ENCODE results near the gene CLASP1. TPM values are rescaled to one million over a fixed set of nuclear protein-coding genes. Genes with fewer than 3 reads are reported as not detected.
"Not testable (repeated sequence)": the region's sequence is repeated elsewhere in the genome, so short reads cannot be mapped to it uniquely, and the experiment has no call there.

CLASP1 gene
- total RNA-seq, 1 experiment from 2014 or later: 49.2 TPM

DNA sequence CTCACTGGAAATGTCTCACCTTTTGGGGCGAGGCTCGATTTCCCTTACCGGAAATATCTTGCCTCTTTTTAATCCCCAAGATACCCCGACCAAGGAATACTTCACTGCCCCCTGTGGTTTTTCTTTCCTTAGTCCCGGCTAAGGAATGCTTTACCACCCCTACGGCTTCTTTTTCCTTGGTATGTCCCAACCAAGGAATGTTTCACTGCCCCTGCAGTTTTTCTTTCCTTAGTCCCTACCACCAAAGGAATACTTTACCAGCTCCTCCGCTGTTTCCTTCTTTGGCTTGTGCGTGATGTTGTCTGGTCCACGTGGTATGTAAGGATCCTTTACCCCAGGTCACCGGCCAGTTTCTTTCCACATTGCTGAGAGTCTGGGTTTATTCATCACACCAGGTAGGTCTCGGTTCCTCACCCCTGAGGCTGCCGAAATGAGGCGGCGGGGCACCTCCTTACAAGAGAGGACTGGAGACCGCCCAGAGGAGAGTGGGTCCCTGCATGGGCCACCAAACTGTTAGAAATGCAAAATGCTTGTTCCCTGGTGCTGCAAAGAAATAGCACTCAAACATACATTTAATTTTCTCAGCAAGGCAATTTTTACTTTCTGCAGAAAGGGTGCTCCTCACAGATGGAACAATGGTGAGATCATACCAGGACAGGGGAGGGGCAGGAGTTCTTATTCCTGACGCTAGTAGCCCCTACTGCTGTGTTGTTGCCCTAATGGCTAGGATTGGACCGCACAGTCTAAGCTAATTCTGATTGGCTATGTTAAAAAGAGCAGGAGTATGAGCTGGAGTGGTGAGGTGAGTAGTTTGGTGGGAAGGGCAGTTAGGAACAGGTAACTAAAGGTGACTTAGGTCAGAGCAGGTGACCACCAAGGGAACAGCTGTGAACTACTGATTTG, 33.4 kb upstream of the CLASP1 start:
- POLR2A ChIA-PET: no interaction called here
- peaks cover 16% of the 10 kb centered on the region for H3K9me3 ChIP-seq (ENCODE audit: control insufficient read depth, insufficient read depth, low read depth, low read length)
- intact Hi-C loops (cut with micrococcal nuclease; ENCODE audit: unreplicated experiment) (no loop called here), in situ Hi-C loops (cut with HindIII; ENCODE audit: low pct_unique_long_range_greater_than_20kb, low sequenced_read_pairs) (no loop called here)
- TF ChIP-seq POLR2AphosphoS5 (IDR thresholded peaks at IDR 0.05; ENCODE audit: low read depth, low read length): no peak
- no peak for TF ChIP-seq TCF7L2 (IDR thresholded peaks at IDR 0.05; ENCODE audit: low read depth, low read length)
- TF ChIP-seq SIN3A (IDR thresholded peaks at IDR 0.05; ENCODE audit: borderline replicate concordance, insufficient read depth, low read depth, low read length): no peak
- TF ChIP-seq, protein P1, sequence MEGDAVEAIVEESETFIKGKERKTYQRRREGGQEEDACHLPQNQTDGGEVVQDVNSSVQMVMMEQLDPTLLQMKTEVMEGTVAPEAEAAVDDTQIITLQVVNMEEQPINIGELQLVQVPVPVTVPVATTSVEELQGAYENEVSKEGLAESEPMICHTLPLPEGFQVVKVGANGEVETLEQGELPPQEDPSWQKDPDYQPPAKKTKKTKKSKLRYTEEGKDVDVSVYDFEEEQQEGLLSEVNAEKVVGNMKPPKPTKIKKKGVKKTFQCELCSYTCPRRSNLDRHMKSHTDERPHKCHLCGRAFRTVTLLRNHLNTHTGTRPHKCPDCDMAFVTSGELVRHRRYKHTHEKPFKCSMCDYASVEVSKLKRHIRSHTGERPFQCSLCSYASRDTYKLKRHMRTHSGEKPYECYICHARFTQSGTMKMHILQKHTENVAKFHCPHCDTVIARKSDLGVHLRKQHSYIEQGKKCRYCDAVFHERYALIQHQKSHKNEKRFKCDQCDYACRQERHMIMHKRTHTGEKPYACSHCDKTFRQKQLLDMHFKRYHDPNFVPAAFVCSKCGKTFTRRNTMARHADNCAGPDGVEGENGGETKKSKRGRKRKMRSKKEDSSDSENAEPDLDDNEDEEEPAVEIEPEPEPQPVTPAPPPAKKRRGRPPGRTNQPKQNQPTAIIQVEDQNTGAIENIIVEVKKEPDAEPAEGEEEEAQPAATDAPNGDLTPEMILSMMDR (IDR thresholded peaks at IDR 0.05): no peak
- TF ChIP-seq, protein P2, sequence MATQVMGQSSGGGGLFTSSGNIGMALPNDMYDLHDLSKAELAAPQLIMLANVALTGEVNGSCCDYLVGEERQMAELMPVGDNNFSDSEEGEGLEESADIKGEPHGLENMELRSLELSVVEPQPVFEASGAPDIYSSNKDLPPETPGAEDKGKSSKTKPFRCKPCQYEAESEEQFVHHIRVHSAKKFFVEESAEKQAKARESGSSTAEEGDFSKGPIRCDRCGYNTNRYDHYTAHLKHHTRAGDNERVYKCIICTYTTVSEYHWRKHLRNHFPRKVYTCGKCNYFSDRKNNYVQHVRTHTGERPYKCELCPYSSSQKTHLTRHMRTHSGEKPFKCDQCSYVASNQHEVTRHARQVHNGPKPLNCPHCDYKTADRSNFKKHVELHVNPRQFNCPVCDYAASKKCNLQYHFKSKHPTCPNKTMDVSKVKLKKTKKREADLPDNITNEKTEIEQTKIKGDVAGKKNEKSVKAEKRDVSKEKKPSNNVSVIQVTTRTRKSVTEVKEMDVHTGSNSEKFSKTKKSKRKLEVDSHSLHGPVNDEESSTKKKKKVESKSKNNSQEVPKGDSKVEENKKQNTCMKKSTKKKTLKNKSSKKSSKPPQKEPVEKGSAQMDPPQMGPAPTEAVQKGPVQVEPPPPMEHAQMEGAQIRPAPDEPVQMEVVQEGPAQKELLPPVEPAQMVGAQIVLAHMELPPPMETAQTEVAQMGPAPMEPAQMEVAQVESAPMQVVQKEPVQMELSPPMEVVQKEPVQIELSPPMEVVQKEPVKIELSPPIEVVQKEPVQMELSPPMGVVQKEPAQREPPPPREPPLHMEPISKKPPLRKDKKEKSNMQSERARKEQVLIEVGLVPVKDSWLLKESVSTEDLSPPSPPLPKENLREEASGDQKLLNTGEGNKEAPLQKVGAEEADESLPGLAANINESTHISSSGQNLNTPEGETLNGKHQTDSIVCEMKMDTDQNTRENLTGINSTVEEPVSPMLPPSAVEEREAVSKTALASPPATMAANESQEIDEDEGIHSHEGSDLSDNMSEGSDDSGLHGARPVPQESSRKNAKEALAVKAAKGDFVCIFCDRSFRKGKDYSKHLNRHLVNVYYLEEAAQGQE (IDR thresholded peaks at IDR 0.05; ENCODE audit: insufficient read depth in 1 of 2, low read depth in 2 of 2, low read length in 1 of 2): no peak
- H3K4me3 ChIP-seq (ENCODE audit: low read depth in 2 of 2, low read length in 2 of 2): no peak overlapping the region
- no peak overlapping the region for H3K27ac ChIP-seq (ENCODE audit: low read length)
- no TSS peak for BruUV-seq (replicated peaks)
- H3K27me3 ChIP-seq (ENCODE audit: control insufficient read depth, insufficient read depth, low read length): no peaks in the 10 kb centered on the region
- CTCF ChIA-PET: no interaction called here
- no peaks in the 10 kb centered on the region for H3K4me1 ChIP-seq (ENCODE audit: control insufficient read depth, insufficient read depth, low read length)
- no peak for DNase-seq (ENCODE audit: low read depth, low spot score)
- ATAC-seq: no peak
- no peaks in the 10 kb centered on the region for H3K36me3 ChIP-seq (ENCODE audit: control insufficient read depth, insufficient read depth, low read length)

DNA sequence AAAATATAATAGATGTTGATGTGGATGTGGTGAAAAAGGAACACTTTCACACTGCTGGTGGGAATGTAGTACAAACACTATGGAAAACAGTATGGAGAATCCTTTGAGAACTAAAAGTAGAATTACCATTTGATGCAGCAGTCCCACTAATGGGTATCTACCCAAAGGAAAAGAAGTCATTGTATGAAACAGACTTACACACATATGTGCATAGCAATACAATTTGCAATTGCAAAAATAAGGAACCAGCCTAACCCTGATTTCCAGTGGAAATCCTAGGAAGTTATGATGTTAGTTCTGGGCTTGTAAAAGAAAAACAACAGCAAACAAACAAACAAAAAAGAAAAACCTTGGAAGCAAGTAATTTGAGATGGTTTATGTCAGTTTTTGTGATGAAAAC, 28.6 kb upstream of the CLASP1 start:
- Histone ChIP-seq H3K36me3 (ENCODE audit: control insufficient read depth, insufficient read depth, low read length) (no peaks in the 10 kb centered on the region), H3K27me3 (ENCODE audit: control insufficient read depth, insufficient read depth, low read length) (no peaks in the 10 kb centered on the region), H3K27ac (ENCODE audit: low read length) (no peak overlapping the region), H3K4me3 (ENCODE audit: low read depth in 2 of 2, low read length in 2 of 2) (no peak overlapping the region), H3K9me3 (ENCODE audit: control insufficient read depth, insufficient read depth, low read depth, low read length) (peaks cover 10% of the 10 kb centered on the region), H3K4me1 (ENCODE audit: control insufficient read depth, insufficient read depth, low read length) (no peaks in the 10 kb centered on the region)
- CTCF ChIA-PET: no interaction called here
- in situ Hi-C loops (cut with HindIII; ENCODE audit: low pct_unique_long_range_greater_than_20kb, low sequenced_read_pairs) (no loop called here), intact Hi-C loops (cut with micrococcal nuclease; ENCODE audit: unreplicated experiment) (no loop called here)
- no TSS peak for BruUV-seq (replicated peaks)
- TF ChIP-seq, protein P2 (IDR thresholded peaks at IDR 0.05; ENCODE audit: insufficient read depth in 1 of 2, low read depth in 2 of 2, low read length in 1 of 2): no peak
- TF ChIP-seq TCF7L2 (IDR thresholded peaks at IDR 0.05; ENCODE audit: low read depth, low read length) (no peak), SIN3A (IDR thresholded peaks at IDR 0.05; ENCODE audit: borderline replicate concordance, insufficient read depth, low read depth, low read length) (no peak), POLR2AphosphoS5 (IDR thresholded peaks at IDR 0.05; ENCODE audit: low read depth, low read length) (no peak)
- TF ChIP-seq, protein P1 (IDR thresholded peaks at IDR 0.05): no peak
- DNase-seq (ENCODE audit: low read depth, low spot score): no peak
- ATAC-seq: no peak
- POLR2A ChIA-PET: interaction anchor here (0.7 kb wide), 1 partner anchor 47 kb away, joined by 3 read pairs; no protein-coding TSS in a partner anchor

DNA sequence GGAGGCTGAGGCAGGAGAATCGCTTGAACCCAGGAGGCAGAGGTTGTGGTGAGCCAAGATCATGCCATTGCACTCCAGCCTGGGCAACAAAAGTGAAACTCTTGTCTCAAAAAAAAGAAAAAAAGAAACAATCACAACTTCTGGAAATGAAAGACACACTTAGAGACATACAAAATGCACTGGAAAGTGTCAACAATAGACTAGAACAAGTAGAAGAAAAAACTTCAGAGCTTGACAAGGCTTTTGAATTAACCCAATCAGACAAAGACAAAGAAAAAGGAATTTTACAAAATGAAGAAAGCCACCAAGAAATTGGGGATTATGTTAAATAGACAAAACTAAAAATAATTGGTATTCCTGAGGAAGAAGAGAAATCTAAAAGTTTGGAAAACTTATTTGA, 22.4 kb upstream of the CLASP1 start:
- ATAC-seq; H3K4me1 ChIP-seq (ENCODE audit: control insufficient read depth, insufficient read depth, low read length); H3K27me3 ChIP-seq (ENCODE audit: control insufficient read depth, insufficient read depth, low read length); intact Hi-C loops (cut with micrococcal nuclease; ENCODE audit: unreplicated experiment); H3K4me3 ChIP-seq (ENCODE audit: low read depth in 2 of 2, low read length in 2 of 2); POLR2A ChIA-PET; H3K36me3 ChIP-seq (ENCODE audit: control insufficient read depth, insufficient read depth, low read length); CTCF ChIA-PET; H3K27ac ChIP-seq (ENCODE audit: low read length); BruUV-seq (replicated peaks); DNase-seq (ENCODE audit: low read depth, low spot score); in situ Hi-C loops (cut with HindIII; ENCODE audit: low pct_unique_long_range_greater_than_20kb, low sequenced_read_pairs); H3K9me3 ChIP-seq (ENCODE audit: control insufficient read depth, insufficient read depth, low read depth, low read length): not testable (repeated sequence)
